Right forelimb (tissue), 1 donor: ENCODE results near the gene ANP32A.
A peak's percentile ranks its signal among the peaks of the same experiment; 100 is the strongest.

Experiments used
- DNase-seq: peaks from one replicate; pipeline ENCODE4 v3.0.0-alpha.2; 2018

ANP32A gene

DNA sequence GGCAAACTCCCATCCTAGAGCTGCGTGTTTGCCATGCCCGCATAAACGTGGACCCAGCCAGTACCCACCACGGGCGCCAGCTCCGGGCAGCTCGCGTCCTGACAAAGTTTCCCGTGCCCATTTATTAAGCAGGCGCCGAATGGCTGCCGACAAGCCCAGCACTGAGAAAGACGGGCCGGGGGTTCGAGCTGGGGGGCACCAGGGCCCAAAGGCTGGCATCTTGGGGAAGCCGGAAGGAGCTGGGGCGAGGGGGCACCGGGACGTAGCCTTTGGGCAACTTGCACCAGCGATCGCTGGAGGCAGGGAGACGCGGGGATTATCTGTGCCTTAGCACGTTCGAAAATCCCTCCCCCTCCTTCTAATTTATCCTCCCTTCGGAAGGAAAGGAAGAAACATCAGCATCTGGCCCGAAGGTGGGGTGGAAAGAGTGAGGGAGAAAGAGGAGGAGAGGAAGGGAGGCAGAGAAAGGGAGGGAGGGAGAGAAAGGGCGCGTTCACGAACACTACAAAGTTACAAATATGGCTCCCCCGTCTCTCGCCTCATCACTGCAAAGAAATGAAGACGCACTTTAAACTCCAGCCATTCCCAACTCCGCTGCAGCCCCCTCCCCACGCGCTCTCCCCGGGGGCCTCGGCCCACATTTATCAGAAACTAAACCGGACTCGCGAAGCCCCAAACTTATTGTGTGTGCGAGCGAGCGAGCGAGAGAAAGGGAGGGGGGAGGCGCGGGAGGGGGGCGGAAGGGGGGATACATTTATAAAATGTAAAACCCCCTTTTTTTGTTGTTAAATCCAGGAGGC lies 1.0 kb downstream of the ANP32A start:
- peak; percentile 86 for DNase-seq

DNA sequence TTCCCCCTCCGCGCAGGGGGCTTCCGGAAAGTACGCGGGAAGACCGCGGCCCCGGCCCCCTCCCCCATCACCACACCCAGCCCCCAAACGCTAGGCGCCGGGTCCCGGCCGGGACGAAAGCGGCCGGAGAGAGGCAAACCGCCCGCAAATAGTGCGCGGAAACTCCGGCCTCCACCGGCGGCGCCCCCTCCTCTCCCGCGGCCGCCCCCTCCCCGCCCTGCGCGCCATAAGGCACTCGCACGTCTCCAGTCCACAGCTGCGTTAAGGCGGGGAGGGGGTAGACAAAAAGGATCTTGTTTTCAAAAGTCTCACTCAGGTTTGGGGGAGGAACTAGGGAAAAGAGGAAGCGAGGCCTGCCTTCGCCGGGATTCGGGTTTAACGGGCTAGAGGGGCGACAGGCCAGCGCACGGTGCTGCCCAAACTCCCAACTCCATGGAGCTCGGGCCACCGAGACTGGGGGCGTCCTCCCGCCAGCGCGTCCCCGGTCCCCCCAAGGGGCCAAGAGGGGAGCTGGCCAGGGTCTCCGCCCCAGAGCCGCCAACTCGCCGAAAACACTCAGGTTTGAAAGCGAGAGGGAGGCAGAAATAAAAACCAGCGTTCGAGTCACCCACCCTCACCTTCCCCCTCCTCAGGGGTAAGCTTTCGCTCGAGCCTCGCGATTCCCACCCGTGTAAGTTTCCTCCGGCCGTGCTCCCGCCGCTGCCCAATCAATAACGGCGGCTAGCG lies 1.8 kb downstream of the ANP32A start:
- DNase-seq = peak; percentile 85

DNA sequence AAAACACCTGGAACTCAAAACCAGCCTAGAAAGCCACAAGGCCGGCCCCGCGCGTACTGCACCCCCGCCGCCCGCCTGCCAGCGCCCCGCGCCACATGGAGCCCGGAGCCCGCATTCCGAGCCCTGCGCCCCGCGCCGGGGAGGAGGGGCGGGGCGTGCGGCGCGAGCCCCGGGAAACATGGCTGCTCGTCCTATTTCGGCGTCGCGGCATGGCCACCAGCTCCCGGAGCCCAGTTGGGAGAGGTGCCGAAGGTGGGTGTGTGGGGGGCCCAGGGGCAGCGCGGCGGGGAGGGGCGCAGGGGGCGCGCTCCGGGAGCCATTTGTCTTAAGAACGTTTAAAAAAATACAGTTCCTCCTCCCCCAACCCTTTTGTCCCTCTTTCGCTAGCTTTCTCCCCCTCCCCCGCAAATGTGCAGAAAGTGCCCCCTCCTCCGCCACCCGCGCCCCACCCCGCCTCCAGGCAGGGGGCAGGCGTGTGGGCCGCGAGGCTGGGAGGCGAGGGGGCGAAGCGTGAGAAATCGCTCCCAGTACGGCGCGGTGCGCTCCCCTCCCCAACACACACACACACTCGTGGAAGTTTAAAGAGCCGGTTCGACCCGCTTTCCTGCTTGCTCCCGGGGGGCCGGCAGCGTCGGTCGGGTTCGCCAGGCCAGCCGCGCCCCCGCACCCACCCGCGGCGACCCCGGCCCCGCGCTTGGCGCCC lies 2.5 kb downstream of the ANP32A start:
- peak; percentile 87 for DNase-seq

DNA sequence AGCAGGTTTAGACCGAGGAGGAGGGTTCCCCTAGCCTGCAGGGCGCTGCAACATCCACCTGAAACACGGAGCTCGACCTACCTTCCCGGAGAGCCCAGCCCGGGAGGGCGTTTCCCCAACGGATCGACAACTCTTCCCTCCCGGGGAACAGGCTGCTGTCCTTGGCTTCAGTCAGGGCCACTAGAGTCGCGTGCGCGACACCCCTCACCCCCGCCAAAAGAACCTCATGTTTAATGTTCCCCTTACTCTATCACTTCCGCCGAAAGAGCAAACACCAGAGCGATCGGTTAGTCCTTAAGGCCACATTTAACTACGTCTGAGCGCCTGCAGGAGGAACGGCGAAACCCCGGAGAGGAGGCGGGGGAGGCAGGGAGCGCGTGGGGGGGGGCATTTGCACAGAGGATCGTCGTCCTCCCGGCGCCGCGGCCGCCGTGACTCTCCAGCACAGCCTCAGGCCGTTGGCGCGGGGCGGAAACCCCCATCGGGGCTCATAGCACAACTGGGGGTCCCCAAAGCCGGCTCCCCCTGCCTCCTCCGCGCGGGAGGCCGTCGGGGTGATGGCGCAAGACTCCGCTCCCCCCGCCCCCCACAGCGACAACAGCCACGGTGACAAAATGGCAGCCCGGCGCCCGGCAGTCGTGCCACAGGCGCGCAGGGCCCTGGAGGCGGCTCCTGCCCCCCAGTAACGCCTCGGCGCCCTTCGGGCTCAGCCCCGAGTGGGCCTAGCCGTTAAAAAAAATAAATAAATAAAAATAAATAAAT lies 3.2 kb downstream of the ANP32A start:
- peak; percentile 87 for DNase-seq

DNA sequence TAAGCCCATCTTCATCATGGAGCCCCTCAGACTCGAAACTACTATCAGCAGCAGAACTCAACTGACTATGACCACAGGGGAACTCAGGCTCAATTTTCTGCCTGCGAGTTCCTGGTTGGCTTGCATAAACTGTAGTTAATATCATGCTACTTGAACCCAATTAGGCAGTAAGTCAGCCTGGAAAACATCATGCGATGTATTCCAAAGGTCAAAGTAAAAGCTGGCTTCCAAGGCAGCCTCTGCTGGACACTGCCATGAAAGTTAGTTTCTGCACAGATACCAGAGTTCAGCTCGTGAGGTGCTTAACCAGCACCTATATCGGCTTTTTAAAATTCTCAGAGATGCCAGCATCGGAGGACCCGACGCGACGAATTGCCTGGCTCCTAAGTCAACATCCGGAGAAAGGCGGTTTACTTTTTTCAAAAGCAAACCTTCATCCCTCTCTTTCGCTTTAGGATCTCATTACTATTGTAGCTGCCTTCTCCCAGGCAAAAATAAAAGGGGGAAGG lies 3.8 kb downstream of the ANP32A start:
- DNase-seq = no peak

DNA sequence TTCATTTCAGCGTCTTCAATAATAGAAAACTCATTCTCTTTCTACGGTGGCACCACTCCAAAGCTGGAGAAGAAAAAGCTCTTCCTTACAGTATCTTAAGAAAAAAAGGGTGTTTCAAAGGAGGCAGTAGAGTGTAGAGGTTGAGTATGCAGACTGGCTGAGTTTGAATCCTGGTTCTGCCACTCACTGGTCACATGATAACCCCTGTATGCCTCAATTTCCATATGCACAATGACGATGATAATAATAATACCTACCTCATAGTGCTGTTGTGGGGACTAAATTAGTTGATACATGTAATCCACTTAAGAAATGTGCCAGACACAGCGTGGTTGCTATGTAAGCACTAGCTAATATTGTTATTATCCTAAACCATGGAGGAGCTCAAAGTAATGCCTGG lies 4.5 kb downstream of the ANP32A start:
- no peak for DNase-seq

DNA sequence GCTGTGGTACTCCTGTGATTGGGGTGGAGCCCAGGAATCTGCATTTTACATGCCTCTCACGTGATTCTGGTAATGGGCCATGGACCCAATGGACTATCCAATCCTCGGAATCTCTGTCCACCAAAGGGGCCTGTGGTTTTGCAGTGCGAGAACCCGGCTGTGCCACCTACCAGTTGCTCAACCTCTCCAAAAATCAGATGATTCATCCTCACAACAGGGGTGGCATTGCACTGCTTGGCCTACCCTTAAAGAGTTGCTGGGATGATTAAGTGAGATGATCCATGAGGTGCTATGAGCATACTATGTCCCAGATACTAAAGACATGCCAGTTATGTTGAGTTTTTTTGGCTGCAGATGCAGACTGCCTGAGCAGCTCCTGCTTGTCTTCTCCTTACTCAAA lies 5.1 kb downstream of the ANP32A start:
- DNase-seq = no peak

DNA sequence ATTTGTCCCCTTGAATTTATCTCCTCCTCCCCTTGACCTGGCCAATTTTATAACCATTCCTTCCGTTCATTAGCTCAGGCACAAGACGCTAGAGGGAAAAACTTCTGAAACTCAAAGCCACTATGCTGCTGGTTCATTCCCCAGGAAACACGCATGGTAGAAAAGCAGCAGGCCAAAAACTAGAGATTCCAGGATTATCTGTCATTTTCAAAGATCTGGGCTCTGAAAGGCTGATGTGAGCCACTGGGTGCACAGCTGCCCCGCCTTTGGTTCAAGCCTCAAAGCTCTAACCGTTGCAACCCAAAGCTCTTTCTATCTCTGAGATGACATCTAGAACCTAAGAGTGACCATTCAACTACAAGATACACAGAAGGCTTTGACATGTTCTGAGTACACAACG lies 6.1 kb downstream of the ANP32A start:
- DNase-seq = no peak

DNA sequence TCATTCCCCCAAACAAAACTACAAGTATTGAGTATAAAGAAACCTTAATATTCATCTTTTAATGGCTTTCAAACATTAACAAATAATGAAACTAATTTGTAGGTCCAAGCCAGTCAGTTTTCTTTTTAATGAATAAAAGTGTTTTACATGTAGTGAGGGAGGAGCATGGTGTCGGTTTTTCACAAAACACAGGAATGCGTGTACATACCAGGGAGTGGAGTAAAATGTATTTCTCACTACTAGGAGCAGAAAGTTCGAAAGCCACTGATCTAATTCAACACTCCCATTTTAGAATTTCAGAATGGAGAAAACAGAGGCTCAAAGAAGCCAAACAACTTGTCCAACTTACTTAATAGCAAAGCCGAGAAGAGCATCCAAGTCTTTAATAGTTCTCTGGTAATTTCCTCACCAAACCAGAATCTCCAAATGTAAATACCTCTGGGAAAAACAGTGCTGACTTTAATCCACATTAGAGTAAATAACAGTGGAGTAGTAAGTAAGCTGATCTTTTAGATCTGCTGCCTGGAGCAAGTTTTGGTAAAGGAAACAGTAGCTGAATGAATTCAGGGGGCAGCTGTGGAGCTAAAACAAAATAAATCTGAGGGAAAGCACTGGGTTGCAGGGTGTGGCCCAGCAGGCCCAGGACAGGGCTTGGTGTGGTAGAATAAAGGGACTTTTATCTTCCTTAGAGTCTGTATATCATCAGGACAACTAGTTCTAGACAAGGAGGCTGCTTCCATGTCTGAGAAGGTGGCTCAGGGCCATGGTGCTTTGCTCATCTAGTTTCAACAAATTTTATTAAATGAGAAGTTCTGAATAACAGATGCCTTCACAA lies 7.9 kb downstream of the ANP32A start:
- no peak for DNase-seq

DNA sequence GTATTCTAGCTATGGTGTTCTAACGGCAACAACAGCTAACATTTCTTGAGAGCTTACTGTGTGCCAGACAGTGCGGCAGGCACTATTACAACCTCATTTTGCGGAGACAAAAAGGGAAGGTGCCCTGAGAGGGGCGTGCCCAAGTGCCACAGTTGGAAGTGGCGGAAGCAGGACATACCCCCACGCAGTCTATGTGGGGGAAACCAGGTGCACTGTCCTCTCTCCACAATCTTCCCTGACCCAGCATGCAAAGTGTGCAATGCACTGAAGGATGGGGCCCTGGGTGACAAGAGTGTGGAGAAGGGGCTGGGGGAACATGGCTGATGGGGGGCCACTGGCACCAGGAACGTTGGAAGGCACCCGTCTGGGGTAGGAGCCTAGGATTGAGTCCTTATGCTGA lies 8.6 kb downstream of the ANP32A start:
- DNase-seq = no peak

DNA sequence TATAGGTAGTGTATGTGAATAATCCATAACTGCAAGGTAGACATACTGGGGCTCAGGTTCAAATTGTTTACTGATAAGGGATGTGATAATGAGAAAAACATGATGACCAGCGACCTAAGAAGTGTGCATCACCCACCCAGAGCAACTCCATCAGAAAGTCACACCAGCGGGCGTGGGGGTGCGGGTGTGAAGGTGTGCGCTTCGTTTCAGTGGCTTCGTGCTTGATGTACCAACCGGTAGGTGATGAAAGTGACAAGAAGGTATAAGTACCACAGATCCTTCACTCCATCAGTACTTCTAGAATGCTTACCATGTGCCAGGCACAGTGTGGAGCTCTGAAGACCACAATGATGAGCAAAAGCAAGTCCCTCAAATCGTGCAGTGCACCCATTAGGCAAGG lies 11.2 kb downstream of the ANP32A start:
- no peak for DNase-seq

DNA sequence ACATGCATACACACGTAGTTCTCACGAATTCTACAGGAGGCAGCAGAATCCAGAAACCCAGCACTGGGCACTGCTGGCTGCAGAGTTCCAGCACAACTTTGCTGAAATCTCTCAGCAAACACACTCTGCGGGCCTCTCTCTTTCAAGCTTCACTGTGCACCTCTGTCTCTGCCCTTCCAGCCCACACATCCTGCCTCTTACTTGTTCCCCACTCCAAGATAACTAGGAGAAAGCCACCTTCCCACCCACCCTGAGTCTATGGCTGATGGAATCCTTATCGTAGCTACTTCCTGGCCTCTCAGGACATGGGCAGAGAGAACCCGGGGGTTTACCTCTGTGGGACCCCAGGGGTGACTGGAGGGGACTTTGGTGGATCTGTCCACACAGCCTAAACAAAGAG lies 11.9 kb downstream of the ANP32A start:
- no peak for DNase-seq

DNA sequence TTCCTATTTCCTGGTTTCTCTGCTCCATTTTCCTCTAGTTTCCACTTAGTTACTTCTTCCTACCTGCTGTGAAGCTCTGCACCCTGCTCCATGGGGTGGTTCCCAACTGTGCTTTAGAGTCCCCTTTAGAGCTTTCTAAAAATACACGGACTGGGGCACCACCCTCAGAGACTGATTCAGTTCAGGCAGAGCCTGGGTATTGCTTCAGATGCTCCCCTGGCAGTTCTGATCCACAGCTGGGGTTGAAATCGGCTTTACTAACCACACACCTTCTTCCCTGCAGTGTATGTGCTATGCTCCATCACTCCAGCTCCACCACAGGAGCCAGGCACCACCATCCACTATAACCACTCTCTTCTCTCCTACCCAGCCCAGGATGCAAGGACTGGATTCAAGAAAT lies 12.6 kb downstream of the ANP32A start:
- no peak for DNase-seq

DNA sequence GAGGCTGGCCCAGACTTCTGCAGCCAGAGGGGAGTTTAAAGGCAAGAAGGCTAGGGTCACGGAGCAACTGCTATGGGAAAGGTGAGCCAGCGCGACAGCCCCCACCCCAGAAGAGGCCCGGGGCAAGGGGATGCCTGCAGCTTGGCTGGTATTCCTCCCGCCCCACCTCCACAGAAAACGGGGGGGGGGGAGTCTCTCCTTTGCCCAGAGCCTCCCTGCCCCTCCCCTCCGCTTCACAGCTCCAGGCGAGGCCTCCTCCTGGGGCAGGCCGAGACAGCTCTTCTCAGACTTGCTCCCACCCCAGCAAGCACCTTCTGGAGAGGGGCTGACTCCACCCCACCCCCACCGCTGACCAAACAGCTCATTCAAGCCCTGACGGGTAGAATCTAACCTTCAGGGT lies 13.4 kb downstream of the ANP32A start:
- DNase-seq = no peak

DNA sequence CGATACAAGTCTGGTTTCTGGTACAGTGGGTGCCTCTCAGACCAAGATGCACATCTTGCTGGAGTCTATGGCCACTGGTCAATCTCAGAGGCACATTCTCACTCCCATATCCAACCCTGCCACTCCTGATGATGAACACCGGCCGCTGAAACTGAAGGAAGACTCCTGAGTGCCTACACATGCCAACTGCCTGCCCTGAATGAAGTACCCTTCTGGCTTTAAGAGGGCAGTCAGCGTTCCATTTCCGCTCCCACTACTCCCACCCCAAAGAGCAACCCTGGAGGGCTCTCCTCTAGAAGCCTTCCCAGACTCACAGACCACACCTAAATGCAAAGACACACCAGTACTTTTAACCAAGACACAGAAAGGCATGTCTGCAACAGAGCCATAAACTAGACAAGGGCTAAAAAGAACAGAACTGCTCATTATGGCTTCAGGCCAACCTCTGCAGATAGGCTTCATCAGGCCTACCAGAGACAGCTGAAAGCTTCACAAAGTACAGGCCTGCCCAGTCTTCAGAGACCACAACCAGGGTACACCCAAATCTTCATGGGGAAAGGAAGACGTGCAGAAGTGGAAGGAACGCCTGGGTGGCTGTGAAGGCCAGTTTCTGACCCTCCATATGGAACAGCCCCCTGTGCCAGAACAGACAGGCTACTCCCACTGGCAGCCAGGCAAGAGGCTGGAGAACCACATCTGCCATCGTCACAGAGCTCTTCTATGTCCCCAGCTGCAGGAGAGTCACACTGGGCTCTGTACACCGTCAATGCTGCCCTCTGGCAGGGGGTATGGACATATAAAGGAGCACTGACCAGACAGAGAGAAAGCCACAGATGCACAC lies 14.3 kb downstream of the ANP32A start:
- DNase-seq = no peak

DNA sequence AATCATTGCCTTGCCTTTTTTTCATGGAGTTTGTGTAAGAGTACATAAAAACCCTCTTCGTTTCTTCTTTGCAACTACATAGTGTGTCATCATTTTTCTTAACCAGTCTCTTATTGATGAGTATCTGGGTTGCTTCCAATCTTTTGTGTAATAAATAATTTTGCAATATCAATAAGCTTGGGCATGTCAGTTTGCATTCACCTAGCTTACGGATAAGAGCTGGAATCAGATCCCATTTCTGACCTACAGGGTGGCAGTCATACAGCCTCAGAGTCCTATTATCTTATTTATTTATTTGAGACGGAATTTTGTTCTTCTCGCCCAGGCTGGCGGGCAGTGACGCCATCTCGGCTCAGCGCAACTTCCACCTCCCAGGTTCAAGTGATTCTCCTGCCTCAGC lies 18.3 kb downstream of the ANP32A start:
- no peak for DNase-seq

DNA sequence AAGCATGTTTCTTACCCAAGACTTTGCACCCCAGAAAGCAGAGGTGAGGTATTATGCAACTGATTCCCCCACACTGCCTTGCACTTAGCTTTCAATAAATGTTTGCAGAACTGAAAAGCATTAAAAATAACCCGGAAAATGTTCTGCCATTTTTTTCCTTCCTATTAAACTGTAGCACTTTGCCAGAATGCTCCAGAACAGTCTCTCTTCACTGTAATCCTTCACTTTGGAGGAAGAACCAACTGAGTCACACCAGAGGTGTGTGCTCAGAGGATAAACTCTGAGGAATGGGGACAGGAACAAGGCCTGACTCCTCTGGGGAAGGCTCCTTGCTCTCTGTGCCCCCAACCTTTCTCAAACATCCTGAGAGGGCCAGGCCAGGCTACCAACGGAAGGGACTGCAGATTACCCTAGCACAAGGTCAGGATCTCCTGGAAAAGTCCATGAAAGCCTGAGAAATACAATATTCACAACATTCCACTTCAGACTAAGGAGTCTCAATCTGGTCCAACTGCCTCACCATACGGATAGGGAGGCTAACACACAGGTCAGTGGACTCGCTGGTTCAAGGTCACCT lies 19.0 kb downstream of the ANP32A start:
- DNase-seq = no peak

DNA sequence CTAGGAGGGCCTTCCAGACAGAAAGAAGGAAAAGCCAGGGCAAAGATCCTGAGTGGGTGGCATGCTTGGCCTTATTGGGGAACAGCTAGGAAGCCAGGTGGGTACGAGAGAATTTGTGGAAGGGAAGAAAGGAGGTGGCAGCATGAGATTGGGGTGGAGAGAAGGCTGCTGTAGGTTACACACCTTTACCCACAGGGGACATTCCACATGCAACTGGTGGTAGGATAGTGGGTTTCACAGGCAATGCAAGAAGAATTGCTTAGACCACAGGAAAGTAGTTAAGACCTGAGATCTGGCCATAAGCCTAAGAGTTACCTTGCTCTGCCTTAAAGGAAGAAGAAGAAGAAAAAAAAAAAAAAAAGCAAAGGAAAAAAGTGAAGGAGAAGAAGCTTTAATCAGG lies 19.8 kb downstream of the ANP32A start:
- no peak for DNase-seq

DNA sequence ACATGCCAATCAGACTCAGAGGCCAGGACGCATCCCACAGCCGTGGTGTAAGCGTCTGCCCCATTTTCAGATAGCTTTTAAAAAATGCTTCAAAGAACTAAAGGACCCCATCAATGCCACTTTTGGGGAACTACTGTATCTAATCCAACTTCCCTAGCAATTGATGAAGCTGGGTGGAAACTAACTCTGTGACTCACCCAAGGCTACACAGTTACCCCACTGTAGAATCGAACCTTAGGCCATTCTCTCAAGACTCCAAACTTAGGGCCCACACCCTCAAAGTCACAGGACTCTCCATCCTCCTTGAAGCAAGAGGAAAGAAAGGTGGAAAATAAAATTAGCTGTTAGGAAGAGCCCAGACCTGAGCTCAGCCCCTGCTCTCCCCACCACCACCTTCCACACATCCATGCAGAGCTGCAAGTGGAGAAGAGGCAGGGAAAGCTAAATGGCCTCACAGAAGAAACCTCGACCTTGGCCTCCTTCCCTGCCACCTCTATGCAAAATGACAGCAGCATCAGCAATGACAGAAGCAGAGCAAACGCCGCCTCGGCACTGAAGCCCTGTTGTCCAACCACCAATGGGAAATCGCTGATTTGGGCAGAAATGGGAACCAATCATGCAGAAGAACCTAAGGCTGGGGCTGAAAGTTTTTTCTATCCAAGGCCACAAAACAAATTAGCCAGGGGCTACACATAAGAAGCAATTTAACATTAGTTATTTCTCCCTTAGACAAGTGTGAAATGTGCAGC lies 22.2 kb downstream of the ANP32A start:
- no peak for DNase-seq
